GM21515 (cell line): ENCODE data around the gene TMEM150A.
A peak's percentile ranks its signal among the peaks of the same experiment; 100 is the strongest.
"Not testable (repeated sequence)": the region's sequence is repeated elsewhere in the genome, so short reads cannot be mapped to it uniquely, and the experiment has no call there.

Experiments
- ATAC-seq: cut with Tn5 transposase; IDR thresholded peaks from one replicate; pipeline ENCODE4 v1.9.1; 2021; ENCODE audit not compliant: unreplicated experiment

TMEM150A gene

GRCh38 chr2:85613717-85614515 is 11.4 kb upstream of the TMEM150A start:
- no peak for ATAC-seq

GRCh38 chr2:85611705-85612587 is 9.4 kb upstream of the TMEM150A start, which contains the start of gene C2orf68:
TSS of gene C2orf68 (minus strand) at chr2:85612066. CDS start at chr2:85611984, 82 bp downstream.
- peak; percentile 74 for ATAC-seq

GRCh38 chr2:85611217-85611704 is 8.8 kb upstream of the TMEM150A start:
- peak; percentile 11 for ATAC-seq

- no peak for ATAC-seq
Measured at GRCh38 chr2:85607268-85608215, 5.0 kb upstream of the TMEM150A start.

- no peak for ATAC-seq
Measured at GRCh38 chr2:85606116-85606455, 3.6 kb upstream of the TMEM150A start.

- ATAC-seq = no peak
Measured at GRCh38 chr2:85605406-85606115, 3.1 kb upstream of the TMEM150A start.

GRCh38 chr2:85604568-85605339 is 2.3 kb upstream of the TMEM150A start:
- no peak for ATAC-seq

- ATAC-seq = not testable (repeated sequence)
Measured at GRCh38 chr2:85604133-85604444, 1.6 kb upstream of the TMEM150A start.

- peak; percentile 35 for ATAC-seq
Measured at GRCh38 chr2:85601771-85602475, 575 bp downstream of the TMEM150A start.

- ATAC-seq = no peak
Measured at GRCh38 chr2:85600951-85601770, 1.3 kb downstream of the TMEM150A start.

GRCh38 chr2:85600235-85600575 is 2.3 kb downstream of the TMEM150A start:
- ATAC-seq = no peak

GRCh38 chr2:85599468-85600234 is 2.8 kb downstream of the TMEM150A start:
- no peak for ATAC-seq

GRCh38 chr2:85598594-85599340 is 3.7 kb downstream of the TMEM150A start:
- no peak for ATAC-seq

- no peak for ATAC-seq
Measured at GRCh38 chr2:85597241-85597640, 5.3 kb downstream of the TMEM150A start.

GRCh38 chr2:85596486-85597143 is 5.9 kb downstream of the TMEM150A start:
- no peak for ATAC-seq

- peak; percentile 6 for ATAC-seq
Measured at GRCh38 chr2:85596026-85596333, 6.5 kb downstream of the TMEM150A start.
